Effector memory CD8-positive, alpha-beta T cell (primary cell): ENCODE data around the gene SASS6.
A peak's percentile ranks its signal among the peaks of the same experiment; 100 is the strongest.
"Not testable (repeated sequence)": the region's sequence is repeated elsewhere in the genome, so short reads cannot be mapped to it uniquely, and the experiment has no call there.

Experiments
- ATAC-seq: fragments of 150-1000 bp; cut with Tn5 transposase; replicated peaks from 2 replicates; pipeline ENCODE4 v1.10.0; 2021; ENCODE audit warnings: mild to moderate bottlenecking, moderate library complexity
- DNase-seq, 3 experiments: peaks; one replicate each; pipeline ENCODE4 v3.0.0; 2021
- H3K27ac Mint-ChIP-seq, 2 donors: one replicate each; pipeline ENCODE4 v1.8.0; 2022; ENCODE audit warnings: mild to moderate bottlenecking in 2 of 2, mixed read lengths in 2 of 2, moderate library complexity in 2 of 2
- H3K27me3 Mint-ChIP-seq, 2 donors: one replicate each; pipeline ENCODE4 v1.8.0; 2022; ENCODE audit warnings: mixed read lengths in 2 of 2
- H3K36me3 Mint-ChIP-seq: one replicate; pipeline ENCODE4 v1.8.0; 2022; ENCODE audit warnings: mild to moderate bottlenecking, moderate library complexity, mixed read lengths; ENCODE audit not compliant: insufficient read depth
- H3K4me1 Mint-ChIP-seq, 2 donors: one replicate each; pipeline ENCODE4 v1.8.0; 2022; ENCODE audit warnings: low read depth in 2 of 2, mixed read lengths in 2 of 2
- H3K4me3 Mint-ChIP-seq, 2 donors: one replicate each; pipeline ENCODE4 v1.8.0; 2022; ENCODE audit warnings: mild to moderate bottlenecking in 2 of 2, mixed read lengths in 2 of 2, moderate library complexity in 2 of 2
- H3K9me3 Mint-ChIP-seq, 2 donors: one replicate each; pipeline ENCODE4 v1.8.0; 2022; ENCODE audit warnings: mixed read lengths in 2 of 2

Gene SASS6

GRCh38 chr1:100053119-100053518, 79.6 kb downstream of the SASS6 start:
- Mint-ChIP-seq H3K4me1 (peaks cover 24 to 48% of the 10 kb centered on the region in 2 donors), H3K27ac (peak overlapping the region in 1 of 2 donors; percentile 51), H3K4me3 (no peak overlapping the region), H3K27me3 (no peaks in the 10 kb centered on the region), H3K9me3 (no peaks in the 10 kb centered on the region), H3K36me3 (peaks cover 47% of the 10 kb centered on the region)
- no peak for ATAC-seq
- no peak for DNase-seq

GRCh38 chr1:100051893-100052292, 80.8 kb downstream of the SASS6 start:
- no peak overlapping the region for H3K27ac Mint-ChIP-seq
- DNase-seq: no peak
- peaks cover 38% of the 10 kb centered on the region for H3K36me3 Mint-ChIP-seq
- ATAC-seq: no peak
- H3K4me3 Mint-ChIP-seq: no peak overlapping the region
- H3K9me3 Mint-ChIP-seq: no peaks in the 10 kb centered on the region
- peaks cover 31 to 55% of the 10 kb centered on the region in 2 donors for H3K4me1 Mint-ChIP-seq
- H3K27me3 Mint-ChIP-seq: no peaks in the 10 kb centered on the region

GRCh38 chr1:100051401-100051800, 81.3 kb downstream of the SASS6 start:
- H3K4me1 Mint-ChIP-seq: peaks cover 33 to 55% of the 10 kb centered on the region in 2 donors
- no peaks in the 10 kb centered on the region for H3K9me3 Mint-ChIP-seq
- no peak overlapping the region for H3K27ac Mint-ChIP-seq
- no peaks in the 10 kb centered on the region for H3K27me3 Mint-ChIP-seq
- no peak for ATAC-seq
- H3K36me3 Mint-ChIP-seq: peaks cover 35% of the 10 kb centered on the region
- no peak overlapping the region for H3K4me3 Mint-ChIP-seq
- DNase-seq: no peak

- H3K4me1 Mint-ChIP-seq: peaks cover 33 to 53% of the 10 kb centered on the region in 2 donors
- H3K4me3 Mint-ChIP-seq: no peak overlapping the region
- no peaks in the 10 kb centered on the region for H3K9me3 Mint-ChIP-seq
- ATAC-seq: no peak
- peak overlapping the region in 1 of 2 donors; percentile 55 for H3K27ac Mint-ChIP-seq
- DNase-seq: no peak
- H3K27me3 Mint-ChIP-seq: no peaks in the 10 kb centered on the region
- H3K36me3 Mint-ChIP-seq: peaks cover 26% of the 10 kb centered on the region
Observed at GRCh38 chr1:100050139-100050538, 82.6 kb downstream of the SASS6 start.

- Mint-ChIP-seq H3K4me3 (peak overlapping the region; percentile 70 to 74), H3K27ac (peak overlapping the region; percentile 58 to 68), H3K36me3 (peaks cover 12% of the 10 kb centered on the region), H3K4me1 (peaks cover 55 to 68% of the 10 kb centered on the region in 2 donors)
- not testable (repeated sequence) for DNase-seq, H3K9me3 Mint-ChIP-seq, H3K27me3 Mint-ChIP-seq, ATAC-seq
Observed at GRCh38 chr1:100047235-100047708, 85.5 kb downstream of the SASS6 start.

GRCh38 chr1:100045206-100045605, 87.5 kb downstream of the SASS6 start:
- no peak for ATAC-seq
- peak overlapping the region in 1 of 2 donors; percentile 37 for H3K4me3 Mint-ChIP-seq
- no peaks in the 10 kb centered on the region for H3K27me3 Mint-ChIP-seq
- H3K9me3 Mint-ChIP-seq: no peaks in the 10 kb centered on the region
- DNase-seq: no peak
- peaks cover 56 to 74% of the 10 kb centered on the region in 2 donors for H3K4me1 Mint-ChIP-seq
- H3K27ac Mint-ChIP-seq: no peak overlapping the region
- peaks cover 12% of the 10 kb centered on the region for H3K36me3 Mint-ChIP-seq

- peak overlapping the region; percentile 99 for H3K27ac Mint-ChIP-seq
- H3K4me3 Mint-ChIP-seq: peak overlapping the region; percentile 95 to 98
- no peaks in the 10 kb centered on the region for H3K27me3 Mint-ChIP-seq
- peaks cover 38 to 62% of the 10 kb centered on the region in 2 donors for H3K4me1 Mint-ChIP-seq
- ATAC-seq (no peak), DNase-seq (no peak)
- peaks cover 38% of the 10 kb centered on the region for H3K36me3 Mint-ChIP-seq
- no peaks in the 10 kb centered on the region for H3K9me3 Mint-ChIP-seq
Observed at GRCh38 chr1:100039591-100039990, 93.1 kb downstream of the SASS6 start.

- Mint-ChIP-seq H3K4me1 (peaks cover 30 to 54% of the 10 kb centered on the region in 2 donors), H3K9me3 (no peaks in the 10 kb centered on the region), H3K36me3 (peaks cover 42% of the 10 kb centered on the region), H3K27me3 (no peaks in the 10 kb centered on the region), H3K27ac (peak overlapping the region; percentile 99), H3K4me3 (peak overlapping the region; percentile 95 to 98)
- ATAC-seq (peak; percentile 53), DNase-seq (peak; percentile 59 to 74 (median 63))
Observed at GRCh38 chr1:100038660-100039287, 94.0 kb downstream of the SASS6 start.

- ATAC-seq: peak; percentile 86
- H3K4me1 Mint-ChIP-seq: peaks cover 27 to 49% of the 10 kb centered on the region in 2 donors
- no peaks in the 10 kb centered on the region for H3K27me3 Mint-ChIP-seq
- peak overlapping the region; percentile 95 to 98 for H3K4me3 Mint-ChIP-seq
- no peaks in the 10 kb centered on the region for H3K9me3 Mint-ChIP-seq
- H3K27ac Mint-ChIP-seq: peak overlapping the region; percentile 99
- H3K36me3 Mint-ChIP-seq: peaks cover 42% of the 10 kb centered on the region
- DNase-seq: peak; percentile 85 to 88 (median 85)
Observed at GRCh38 chr1:100037927-100038659, 94.6 kb downstream of the SASS6 start.

GRCh38 chr1:100037656-100037926, 95.1 kb downstream of the SASS6 start:
- no peak for DNase-seq
- Mint-ChIP-seq H3K27me3 (no peaks in the 10 kb centered on the region), H3K4me3 (peak overlapping the region; percentile 95 to 98), H3K36me3 (peaks cover 42% of the 10 kb centered on the region), H3K4me1 (peaks cover 22 to 44% of the 10 kb centered on the region in 2 donors), H3K9me3 (no peaks in the 10 kb centered on the region), H3K27ac (peak overlapping the region; percentile 99)
- no peak for ATAC-seq

GRCh38 chr1:100036718-100037655, 95.7 kb downstream of the SASS6 start:
- ATAC-seq: no peak
- Mint-ChIP-seq H3K27ac (peak overlapping the region; percentile 99), H3K4me1 (peaks cover 18 to 39% of the 10 kb centered on the region in 2 donors)

GRCh38 chr1:100035214-100035613, 97.5 kb downstream of the SASS6 start:
- Mint-ChIP-seq H3K27ac (peak overlapping the region in 1 of 2 donors; percentile 62), H3K36me3 (peaks cover 36% of the 10 kb centered on the region), H3K27me3 (no peaks in the 10 kb centered on the region), H3K4me3 (peak overlapping the region in 1 of 2 donors; percentile 29), H3K4me1 (peaks cover 18 to 30% of the 10 kb centered on the region in 2 donors), H3K9me3 (no peaks in the 10 kb centered on the region)
- ATAC-seq (no peak), DNase-seq (no peak)

More at GRCh38 chr1:100036718-100037655, 95.7 kb downstream of the SASS6 start:
- Mint-ChIP-seq H3K4me3 (peak overlapping the region; percentile 95 to 98), H3K36me3 (peaks cover 42% of the 10 kb centered on the region), H3K27me3 (no peaks in the 10 kb centered on the region), H3K9me3 (no peaks in the 10 kb centered on the region)
- DNase-seq: no peak

GRCh38 chr1:100034470-100034869, 98.3 kb downstream of the SASS6 start:
- no peak for DNase-seq
- no peak overlapping the region for H3K4me3 Mint-ChIP-seq

More at GRCh38 chr1:100034470-100034869, 98.3 kb downstream of the SASS6 start:
- no peak for ATAC-seq
- H3K36me3 Mint-ChIP-seq: peaks cover 31% of the 10 kb centered on the region
- H3K27ac Mint-ChIP-seq: peak overlapping the region in 1 of 2 donors; percentile 5
- no peaks in the 10 kb centered on the region for H3K27me3 Mint-ChIP-seq
- H3K9me3 Mint-ChIP-seq: no peaks in the 10 kb centered on the region
- peaks cover 15 to 24% of the 10 kb centered on the region in 2 donors for H3K4me1 Mint-ChIP-seq
